Adipocyte (in vitro differentiated cells): Measurements from ENCODE around the gene RASSF8.
A peak's percentile ranks its signal among the peaks of the same experiment; 100 is the strongest.

ENCODE experiments used
- DNase-seq: peaks from one replicate; pipeline ENCODE4 v3.0.0-alpha.2; 2015; ENCODE audit warnings: low read depth
- H3K27me3 ChIP-seq: replicated peaks from 2 replicates; pipeline ENCODE4 v1.7.0; 2013; ENCODE audit warnings: mild to moderate bottlenecking, low read length, moderate library complexity; ENCODE audit not compliant: control insufficient read depth, insufficient read depth
- H3K36me3 ChIP-seq: 2 replicates; pipeline ENCODE4 v1.7.0; 2013; ENCODE audit warnings: low read length, mild to moderate bottlenecking, moderate library complexity; ENCODE audit not compliant: control insufficient read depth, insufficient read depth, severe bottlenecking
- H3K4me1 ChIP-seq: 2 replicates; pipeline ENCODE4 v1.7.0; 2013; ENCODE audit warnings: mild to moderate bottlenecking, low read length, moderate library complexity; ENCODE audit not compliant: control insufficient read depth, insufficient read depth
- H3K4me3 ChIP-seq: 2 replicates; pipeline ENCODE4 v1.7.0; 2013; ENCODE audit warnings: mild to moderate bottlenecking, low read length, moderate library complexity
- H3K9ac ChIP-seq: 2 replicates; pipeline ENCODE4 v1.7.0; 2013; ENCODE audit warnings: mild to moderate bottlenecking, low read length, moderate library complexity
- H3K9me3 ChIP-seq: 2 replicates; pipeline ENCODE4 v1.7.0; 2013; ENCODE audit warnings: mild to moderate bottlenecking, low read length, moderate library complexity; ENCODE audit not compliant: control insufficient read depth

RASSF8 gene

DNA sequence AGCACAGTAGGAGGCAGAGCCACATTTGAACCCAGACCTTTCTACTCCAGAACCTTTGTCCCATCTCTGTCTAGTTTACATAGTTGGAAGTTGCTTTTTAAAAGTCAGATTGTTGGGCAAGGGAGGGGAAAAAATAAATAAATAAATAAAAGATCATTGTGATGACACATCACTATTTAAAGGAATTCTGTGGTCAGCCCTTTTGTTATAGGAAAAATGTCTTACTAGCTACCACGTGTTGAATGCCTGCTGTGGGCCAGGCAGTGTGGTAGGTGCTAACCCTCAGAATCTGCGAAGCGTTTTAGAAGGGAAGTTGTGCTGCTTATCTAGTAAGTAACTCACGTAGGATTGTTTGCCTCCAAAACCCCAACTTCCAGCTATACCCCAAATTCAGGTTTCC is 104.1 kb downstream of the RASSF8 start:
- Histone ChIP-seq H3K36me3 (peaks cover 23% of the 10 kb centered on the region), H3K27me3 (no peaks in the 10 kb centered on the region), H3K9me3 (no peaks in the 10 kb centered on the region), H3K9ac (peak overlapping the region; percentile 7), H3K4me3 (no peak overlapping the region), H3K4me1 (peaks cover 20% of the 10 kb centered on the region)
- peak; percentile 65 for DNase-seq

DNA sequence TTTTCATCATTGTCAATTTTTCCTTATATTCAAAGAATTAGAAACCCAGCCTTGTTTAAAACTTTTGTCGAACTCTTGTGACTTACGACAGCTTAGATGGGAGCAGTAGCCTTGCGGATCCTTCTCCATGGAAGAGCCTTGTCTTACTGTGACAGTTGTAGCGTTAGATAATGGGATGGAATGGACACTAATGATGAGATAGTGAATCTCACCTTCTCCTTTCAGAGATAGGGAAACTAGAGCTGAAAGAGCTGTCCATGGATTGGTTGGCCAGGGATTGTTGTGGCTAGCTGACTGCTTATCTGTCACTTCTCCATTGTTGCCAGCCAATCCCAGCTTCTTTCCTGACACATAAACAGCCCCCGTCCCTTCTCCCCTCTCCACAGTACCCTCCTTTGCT is 107.0 kb downstream of the RASSF8 start:
- no peak overlapping the region for H3K9ac ChIP-seq
- no peak overlapping the region for H3K4me3 ChIP-seq
- H3K27me3 ChIP-seq: no peaks in the 10 kb centered on the region
- H3K9me3 ChIP-seq: no peaks in the 10 kb centered on the region
- peaks cover 13% of the 10 kb centered on the region for H3K4me1 ChIP-seq
- peaks cover 44% of the 10 kb centered on the region for H3K36me3 ChIP-seq
- no peak for DNase-seq

DNA sequence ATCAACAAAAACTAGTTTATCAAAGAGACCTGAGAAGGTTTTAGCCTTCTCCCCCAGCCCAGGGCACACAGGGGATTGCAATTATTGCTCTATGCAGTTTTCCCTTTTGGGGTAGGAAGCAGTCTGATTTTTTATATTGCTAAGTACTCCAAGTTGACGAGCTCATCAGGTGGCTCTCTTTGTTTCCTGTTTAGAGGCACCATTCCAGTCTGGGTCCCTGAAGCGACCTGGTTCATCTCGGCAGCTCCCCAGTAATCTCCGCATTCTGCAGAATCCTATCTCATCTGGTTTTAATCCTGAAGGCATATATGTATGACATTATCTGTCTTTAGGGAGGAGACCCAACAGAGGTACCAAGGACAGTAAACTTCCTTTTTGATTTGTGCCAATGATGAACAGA is 110.0 kb downstream of the RASSF8 start:
- no peak overlapping the region for H3K4me3 ChIP-seq
- H3K4me1 ChIP-seq: no peaks in the 10 kb centered on the region
- no peaks in the 10 kb centered on the region for H3K27me3 ChIP-seq
- DNase-seq: no peak
- no peaks in the 10 kb centered on the region for H3K9me3 ChIP-seq
- H3K36me3 ChIP-seq: peaks cover 48% of the 10 kb centered on the region
- H3K9ac ChIP-seq: no peak overlapping the region

DNA sequence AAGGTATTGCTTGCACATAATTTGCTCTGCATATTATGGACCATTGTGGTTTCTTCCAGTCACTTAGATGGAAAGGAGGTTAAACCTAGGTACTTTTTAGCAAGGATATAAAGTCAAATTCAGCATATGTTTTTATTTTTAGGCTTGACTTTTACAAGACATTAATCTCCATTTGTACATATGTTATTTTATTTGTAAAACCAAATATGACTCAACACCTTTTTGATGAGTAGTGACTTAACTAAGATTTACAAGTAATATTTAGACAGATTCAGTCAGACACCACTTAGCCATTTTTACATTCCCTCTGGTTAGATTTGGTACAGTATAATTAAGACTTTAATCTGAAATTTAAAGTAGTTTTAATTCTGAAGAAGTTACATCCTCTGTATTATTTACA is 111.3 kb downstream of the RASSF8 start:
- DNase-seq: no peak
- H3K27me3 ChIP-seq: no peaks in the 10 kb centered on the region
- no peak overlapping the region for H3K4me3 ChIP-seq
- no peaks in the 10 kb centered on the region for H3K9me3 ChIP-seq
- no peak overlapping the region for H3K9ac ChIP-seq
- H3K4me1 ChIP-seq: no peaks in the 10 kb centered on the region
- H3K36me3 ChIP-seq: peaks cover 44% of the 10 kb centered on the region

DNA sequence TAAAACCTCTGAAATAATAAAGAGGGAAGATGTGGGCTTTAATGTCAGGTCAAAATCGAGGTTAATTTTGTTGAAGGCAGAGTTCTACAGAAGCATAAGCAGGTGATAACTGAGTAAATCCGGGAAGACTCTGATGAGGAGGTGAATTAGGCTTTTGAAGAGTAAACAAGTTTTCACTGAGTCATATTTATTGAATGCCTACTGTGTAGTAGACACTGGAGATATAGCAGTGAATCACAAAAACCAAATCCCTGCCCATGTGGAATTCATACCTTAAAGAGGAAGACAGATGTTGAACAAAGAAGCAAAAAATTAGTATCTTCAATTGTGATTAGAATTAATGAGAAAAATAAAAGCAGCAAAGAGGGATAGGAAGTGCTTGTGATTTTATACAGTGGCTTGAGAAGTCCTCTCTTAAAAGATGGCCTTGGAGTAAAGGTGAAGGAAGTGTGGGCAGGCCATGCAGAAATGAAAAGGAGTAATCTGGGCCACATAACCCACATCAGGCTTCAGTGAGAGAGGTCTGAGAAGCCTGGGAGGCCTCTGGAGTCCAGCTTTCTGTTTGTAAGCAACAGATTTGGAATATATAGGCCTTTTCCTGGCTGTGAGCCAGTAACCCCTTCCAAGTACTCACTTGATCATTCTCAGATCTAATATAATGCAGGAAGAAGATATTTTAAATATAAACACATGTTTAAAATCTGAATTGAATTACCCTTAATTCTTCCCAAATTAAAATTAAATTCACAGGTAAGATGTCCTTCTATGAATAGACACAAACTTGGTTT is 119.6 kb downstream of the RASSF8 start:
- Histone ChIP-seq H3K9ac (no peak overlapping the region), H3K27me3 (no peaks in the 10 kb centered on the region), H3K4me3 (no peak overlapping the region), H3K9me3 (no peaks in the 10 kb centered on the region), H3K4me1 (peaks cover 5% of the 10 kb centered on the region), H3K36me3 (peaks cover 1% of the 10 kb centered on the region)
- no peak for DNase-seq

DNA sequence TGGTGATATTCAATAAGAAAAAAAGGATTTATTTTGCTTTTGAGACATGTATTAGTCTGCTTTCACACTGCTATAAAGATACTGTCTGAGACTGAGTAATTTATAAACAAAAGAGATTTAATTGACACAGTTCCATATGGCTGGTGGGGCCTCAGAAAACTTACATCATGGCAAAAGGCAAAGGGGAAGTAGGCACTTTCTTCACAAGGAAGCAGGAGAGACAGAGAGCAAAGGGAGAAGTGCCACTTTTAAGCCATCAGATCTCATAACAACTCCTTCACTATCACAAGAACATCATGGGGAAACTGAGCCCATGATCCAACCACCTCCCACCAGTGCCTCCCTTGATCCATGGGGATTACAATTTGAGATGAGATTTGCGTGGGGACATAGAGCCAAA is 122.4 kb downstream of the RASSF8 start:
- no peaks in the 10 kb centered on the region for H3K27me3 ChIP-seq
- no peak overlapping the region for H3K9ac ChIP-seq
- no peaks in the 10 kb centered on the region for H3K36me3 ChIP-seq
- DNase-seq: no peak
- H3K9me3 ChIP-seq: no peaks in the 10 kb centered on the region
- H3K4me3 ChIP-seq: no peak overlapping the region
- H3K4me1 ChIP-seq: peaks cover 5% of the 10 kb centered on the region

DNA sequence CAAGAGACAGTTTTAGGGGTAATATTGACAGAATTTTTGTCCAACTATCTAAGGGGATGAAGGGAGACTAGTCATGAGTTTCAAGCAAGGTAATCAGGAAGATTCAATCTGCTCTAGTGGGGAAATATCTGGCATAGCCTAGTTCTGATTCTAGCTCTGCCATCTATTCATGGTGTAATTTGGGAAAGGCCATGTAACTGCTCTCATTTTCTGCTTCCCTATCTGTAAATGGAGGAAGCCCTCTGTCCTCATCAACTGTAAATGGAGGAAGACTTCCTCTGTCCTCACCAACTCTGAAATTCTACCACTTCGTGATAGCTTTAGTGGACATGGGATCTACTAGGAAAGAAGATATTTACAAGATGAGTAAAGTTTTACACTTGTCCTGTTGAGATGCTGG is 128.5 kb downstream of the RASSF8 start:
- Histone ChIP-seq H3K9ac (no peak overlapping the region), H3K4me3 (no peak overlapping the region), H3K9me3 (no peaks in the 10 kb centered on the region), H3K4me1 (peaks cover 5% of the 10 kb centered on the region), H3K36me3 (no peaks in the 10 kb centered on the region), H3K27me3 (no peaks in the 10 kb centered on the region)
- no peak for DNase-seq

DNA sequence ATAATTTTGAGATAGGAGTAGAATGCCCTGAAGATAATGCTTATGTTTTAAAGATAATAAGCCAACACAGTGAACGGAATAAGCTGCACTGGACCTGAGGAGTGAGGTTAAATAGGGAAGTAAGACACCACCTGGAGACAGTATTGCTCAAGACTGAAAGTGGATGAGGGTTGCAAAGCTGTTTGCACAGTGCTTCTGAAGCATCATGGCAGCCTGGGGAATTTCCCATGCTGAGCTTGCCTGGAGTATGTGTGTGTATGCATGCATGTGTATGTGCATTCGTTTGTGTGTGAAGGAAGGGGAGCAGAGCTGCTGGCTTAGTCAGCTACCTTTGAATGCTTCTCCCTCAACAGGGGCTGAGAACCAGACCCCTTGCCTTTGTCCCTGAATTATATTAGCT is 130.5 kb downstream of the RASSF8 start:
- DNase-seq: no peak
- Histone ChIP-seq H3K4me3 (no peak overlapping the region), H3K36me3 (no peaks in the 10 kb centered on the region), H3K4me1 (peaks cover 5% of the 10 kb centered on the region), H3K9ac (no peak overlapping the region), H3K9me3 (no peaks in the 10 kb centered on the region), H3K27me3 (no peaks in the 10 kb centered on the region)

DNA sequence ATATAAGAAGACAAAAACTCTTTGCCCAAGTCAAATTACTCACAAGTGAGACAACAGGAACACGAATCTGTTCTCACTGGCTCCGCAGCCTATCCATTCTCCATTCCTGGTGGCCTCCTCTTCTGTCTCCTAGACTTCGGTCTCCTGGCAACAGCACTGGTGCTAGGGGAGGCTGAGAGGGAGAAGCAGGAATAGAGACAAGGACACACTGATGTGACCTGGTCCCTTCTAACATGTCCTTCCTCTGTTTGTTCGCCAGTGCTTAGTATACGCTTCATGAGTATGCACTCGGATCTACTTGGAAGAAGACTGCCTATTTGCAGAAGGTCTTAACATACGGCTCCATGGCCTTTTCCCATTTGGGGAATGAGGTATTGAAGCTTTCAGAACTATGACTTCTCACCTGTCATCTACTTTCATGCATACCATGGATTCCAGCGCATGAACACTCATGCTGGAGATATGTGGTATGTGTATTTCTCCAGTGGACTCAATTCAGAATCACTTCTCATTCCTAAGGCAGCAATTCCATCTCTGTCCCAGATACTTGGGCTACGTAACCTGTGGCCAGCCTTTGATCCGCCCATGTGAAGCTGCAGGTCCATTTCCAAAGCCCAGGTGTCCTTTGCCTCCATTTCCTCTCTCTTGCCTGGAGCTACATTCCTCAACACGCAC is 132.5 kb downstream of the RASSF8 start:
- no peak overlapping the region for H3K4me3 ChIP-seq
- H3K9me3 ChIP-seq: no peaks in the 10 kb centered on the region
- no peak overlapping the region for H3K9ac ChIP-seq
- DNase-seq: no peak
- no peaks in the 10 kb centered on the region for H3K36me3 ChIP-seq
- H3K27me3 ChIP-seq: no peaks in the 10 kb centered on the region
- peaks cover 5% of the 10 kb centered on the region for H3K4me1 ChIP-seq

DNA sequence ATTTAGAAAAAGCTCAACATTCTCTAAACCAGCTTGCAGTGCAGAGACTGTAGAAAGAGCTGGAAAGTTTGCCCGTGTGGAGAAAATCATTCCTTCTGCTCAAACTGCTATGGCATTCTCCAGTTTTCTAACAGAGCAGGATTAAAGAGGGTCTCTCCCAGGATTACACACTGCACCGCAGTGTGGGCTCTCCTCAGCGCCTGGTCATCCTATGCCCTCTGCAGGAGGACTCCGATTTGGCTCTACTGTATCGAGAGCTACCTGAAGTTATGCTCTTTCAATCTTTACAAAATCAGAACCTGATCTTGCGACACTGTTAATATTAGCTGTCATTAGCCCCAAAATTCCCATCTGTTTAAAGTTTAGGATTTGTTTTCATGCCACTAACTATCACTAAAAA is 133.3 kb downstream of the RASSF8 start:
- Histone ChIP-seq H3K27me3 (no peaks in the 10 kb centered on the region), H3K9me3 (no peaks in the 10 kb centered on the region), H3K9ac (no peak overlapping the region), H3K36me3 (no peaks in the 10 kb centered on the region), H3K4me3 (no peak overlapping the region), H3K4me1 (peaks cover 5% of the 10 kb centered on the region)
- no peak for DNase-seq

DNA sequence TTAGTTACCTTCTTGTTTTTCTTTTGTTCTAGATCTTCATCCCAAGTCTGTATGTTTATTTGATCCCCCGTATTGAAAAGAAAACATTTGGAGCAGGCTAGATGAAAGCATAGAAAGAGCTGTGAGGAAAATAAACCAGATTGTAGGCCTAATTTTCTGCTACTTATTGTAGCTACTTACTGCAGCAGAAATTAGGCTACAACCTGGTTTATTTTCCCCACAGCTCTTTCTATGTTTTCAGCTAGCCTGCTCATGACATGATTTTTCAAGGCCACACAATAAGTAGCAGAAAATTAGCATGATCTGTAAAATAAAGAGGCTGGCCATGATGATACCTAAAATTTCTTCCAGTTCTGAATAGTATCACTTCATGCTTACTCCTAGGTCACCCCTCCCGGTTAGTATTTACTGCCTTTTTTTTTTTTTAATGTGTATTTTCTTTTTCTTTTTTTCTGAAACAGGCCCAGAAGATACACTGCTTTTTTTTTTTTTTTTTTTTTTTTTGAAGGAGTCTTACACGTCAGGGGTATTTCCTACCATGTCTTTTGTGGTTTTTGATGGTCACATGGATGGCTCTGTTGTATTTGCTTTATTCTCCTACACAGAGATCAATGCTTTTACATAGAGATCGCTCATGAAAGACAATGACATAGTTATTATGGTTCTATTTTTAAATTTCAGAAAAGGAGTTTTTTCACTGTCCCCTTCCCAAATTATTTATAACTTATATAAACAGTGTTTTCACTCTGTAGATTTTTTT is 134.0 kb downstream of the RASSF8 start:
- no peaks in the 10 kb centered on the region for H3K36me3 ChIP-seq
- no peak for DNase-seq
- no peaks in the 10 kb centered on the region for H3K9me3 ChIP-seq
- no peak overlapping the region for H3K4me3 ChIP-seq
- H3K9ac ChIP-seq: no peak overlapping the region
- peaks cover 9% of the 10 kb centered on the region for H3K4me1 ChIP-seq
- no peaks in the 10 kb centered on the region for H3K27me3 ChIP-seq
